ENCODE measurements around the gene PTPN11. TPM values are rescaled to one million over a fixed set of nuclear protein-coding genes. Genes with fewer than 3 reads are reported as not detected.

PTPN11 gene
- polyA plus RNA-seq, 1 of the 3 experiments (the other 2 are of a cell fraction): 48.3 TPM

DNA sequence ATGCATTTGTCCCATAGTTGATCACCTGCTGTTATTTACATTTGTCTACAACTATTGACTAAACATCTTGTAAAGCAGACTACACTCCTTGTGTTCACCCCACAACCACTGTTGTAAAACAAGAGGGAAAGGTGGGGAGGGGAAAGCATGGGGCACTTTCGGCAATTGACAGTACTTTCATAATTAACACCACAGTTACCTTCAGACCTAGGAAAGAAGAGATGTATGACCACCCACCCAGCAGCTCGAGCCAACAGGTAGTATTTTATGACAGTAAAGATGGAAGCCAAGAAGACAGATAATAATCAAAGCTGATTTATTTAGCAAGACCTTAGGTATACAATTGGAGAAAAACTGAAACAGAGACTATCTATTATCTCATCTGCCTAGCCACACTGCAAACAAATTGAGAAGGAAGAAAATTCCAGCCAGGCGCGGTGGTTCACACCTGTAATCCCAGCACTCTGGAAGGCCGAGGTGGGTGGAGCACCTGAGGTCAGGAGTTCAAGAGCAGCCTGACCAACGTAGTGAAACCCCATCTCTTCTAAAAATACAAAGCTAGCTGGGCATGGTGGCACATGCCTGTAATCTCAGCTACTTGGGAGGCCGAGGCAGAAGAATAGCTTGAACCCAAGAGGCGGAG lies 47.8 kb upstream of the PTPN11 start:
- 0 out of 2 replicates have a peak overlapping the region, but pooled peaks have one; percentile 6 for H3K4me2 ChIP-seq
- peaks cover 6% of the 10 kb centered on the region for H3F3A ChIP-seq (replicated peaks; ENCODE audit: insufficient read depth)
- ChIA-PET CTCF (interaction anchor here (1.2 kb wide), 1 partner anchor 19 kb away, joined by 3 read pairs; no protein-coding TSS in a partner anchor), POLR2A (no interaction called here)
- H2AFZ ChIP-seq (ENCODE audit: low read depth): no peak overlapping the region
- no peak for DNase-seq
- no peaks in the 10 kb centered on the region for H3K9me2 ChIP-seq
- H3K9me3 ChIP-seq: no peaks in the 10 kb centered on the region
- peaks cover 93% of the 10 kb centered on the region for H3K79me2 ChIP-seq (ENCODE audit: insufficient read depth)
- H3K9ac ChIP-seq: no peak overlapping the region
- H3K4me1 ChIP-seq (ENCODE audit: control insufficient read depth in 1 of 2, insufficient read depth in 2 of 2, low read depth in 1 of 2, low read length in 1 of 2): no peaks in the 10 kb centered on the region
- TF ChIP-seq GABPA (IDR thresholded peaks at IDR 0.05; ENCODE audit: low read depth): no peak
- no peak for TF ChIP-seq RAD21 (IDR thresholded peaks at IDR 0.05; ENCODE audit: low read length)
- no peak for TF ChIP-seq GATA2 (CRISPR knock-in tag; IDR thresholded peaks at IDR 0.05)
- no peak for TF ChIP-seq JUND (IDR thresholded peaks at IDR 0.05)
- H3K27ac ChIP-seq (ENCODE audit: low read depth in 2 of 2, low read length in 1 of 2): no peak overlapping the region
- no peaks in the 10 kb centered on the region for H3K36me3 ChIP-seq (replicated peaks in 1 of 2; ENCODE audit: control insufficient read depth in 1 of 2, insufficient read depth in 2 of 2, low read length in 1 of 2)
- no peaks in the 10 kb centered on the region for H3K27me3 ChIP-seq (ENCODE audit: insufficient read depth)
- peaks cover 40% of the 10 kb centered on the region for H4K20me1 ChIP-seq (ENCODE audit: insufficient read depth)
- H3K4me3 ChIP-seq (ENCODE audit: low read depth in 2 of 2, low read length in 1 of 2): no peak overlapping the region
- WGBS (ENCODE audit: low lambda C conversion rate): 94% methylated on average over 8 of the region's 8 CpGs

DNA sequence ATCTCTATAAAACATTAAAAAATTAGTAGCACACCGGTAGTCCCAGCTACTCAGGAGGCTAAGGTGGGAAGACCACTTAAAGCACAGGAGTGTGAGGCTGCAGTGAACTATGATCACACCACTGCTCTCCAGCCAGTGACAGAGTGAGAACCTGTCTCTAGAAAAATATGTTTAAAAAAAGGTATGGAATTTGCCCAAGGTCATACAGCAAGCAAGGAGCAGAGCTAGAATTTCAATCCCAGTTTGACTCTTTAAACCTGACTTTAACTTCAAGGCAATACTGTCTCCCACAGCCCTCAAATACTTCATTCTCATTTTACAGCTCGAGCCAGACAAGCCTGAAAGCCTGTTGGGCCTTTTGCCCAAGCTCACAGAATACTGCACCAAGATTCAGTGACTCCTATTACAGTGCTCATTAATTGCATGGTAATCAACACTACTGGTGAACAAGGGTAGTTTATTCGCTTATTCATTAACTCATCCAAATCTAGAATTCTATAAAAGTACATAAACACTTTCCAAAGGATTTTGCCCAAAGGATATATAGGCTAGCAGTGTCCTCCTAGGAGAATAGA lies 44.5 kb upstream of the PTPN11 start:
- H4K20me1 ChIP-seq (ENCODE audit: insufficient read depth): peaks cover 34% of the 10 kb centered on the region
- no peak for DNase-seq
- no peak overlapping the region for H3K9ac ChIP-seq
- no peak for TF ChIP-seq RFX5 (IDR thresholded peaks at IDR 0.05; ENCODE audit: low read length)
- no peak for TF ChIP-seq NRF1 (IDR thresholded peaks at IDR 0.05; ENCODE audit: low read depth, low read length)
- TF ChIP-seq, protein P1, sequence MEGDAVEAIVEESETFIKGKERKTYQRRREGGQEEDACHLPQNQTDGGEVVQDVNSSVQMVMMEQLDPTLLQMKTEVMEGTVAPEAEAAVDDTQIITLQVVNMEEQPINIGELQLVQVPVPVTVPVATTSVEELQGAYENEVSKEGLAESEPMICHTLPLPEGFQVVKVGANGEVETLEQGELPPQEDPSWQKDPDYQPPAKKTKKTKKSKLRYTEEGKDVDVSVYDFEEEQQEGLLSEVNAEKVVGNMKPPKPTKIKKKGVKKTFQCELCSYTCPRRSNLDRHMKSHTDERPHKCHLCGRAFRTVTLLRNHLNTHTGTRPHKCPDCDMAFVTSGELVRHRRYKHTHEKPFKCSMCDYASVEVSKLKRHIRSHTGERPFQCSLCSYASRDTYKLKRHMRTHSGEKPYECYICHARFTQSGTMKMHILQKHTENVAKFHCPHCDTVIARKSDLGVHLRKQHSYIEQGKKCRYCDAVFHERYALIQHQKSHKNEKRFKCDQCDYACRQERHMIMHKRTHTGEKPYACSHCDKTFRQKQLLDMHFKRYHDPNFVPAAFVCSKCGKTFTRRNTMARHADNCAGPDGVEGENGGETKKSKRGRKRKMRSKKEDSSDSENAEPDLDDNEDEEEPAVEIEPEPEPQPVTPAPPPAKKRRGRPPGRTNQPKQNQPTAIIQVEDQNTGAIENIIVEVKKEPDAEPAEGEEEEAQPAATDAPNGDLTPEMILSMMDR (IDR thresholded peaks at IDR 0.05): no peak
- TF ChIP-seq, protein P2, sequence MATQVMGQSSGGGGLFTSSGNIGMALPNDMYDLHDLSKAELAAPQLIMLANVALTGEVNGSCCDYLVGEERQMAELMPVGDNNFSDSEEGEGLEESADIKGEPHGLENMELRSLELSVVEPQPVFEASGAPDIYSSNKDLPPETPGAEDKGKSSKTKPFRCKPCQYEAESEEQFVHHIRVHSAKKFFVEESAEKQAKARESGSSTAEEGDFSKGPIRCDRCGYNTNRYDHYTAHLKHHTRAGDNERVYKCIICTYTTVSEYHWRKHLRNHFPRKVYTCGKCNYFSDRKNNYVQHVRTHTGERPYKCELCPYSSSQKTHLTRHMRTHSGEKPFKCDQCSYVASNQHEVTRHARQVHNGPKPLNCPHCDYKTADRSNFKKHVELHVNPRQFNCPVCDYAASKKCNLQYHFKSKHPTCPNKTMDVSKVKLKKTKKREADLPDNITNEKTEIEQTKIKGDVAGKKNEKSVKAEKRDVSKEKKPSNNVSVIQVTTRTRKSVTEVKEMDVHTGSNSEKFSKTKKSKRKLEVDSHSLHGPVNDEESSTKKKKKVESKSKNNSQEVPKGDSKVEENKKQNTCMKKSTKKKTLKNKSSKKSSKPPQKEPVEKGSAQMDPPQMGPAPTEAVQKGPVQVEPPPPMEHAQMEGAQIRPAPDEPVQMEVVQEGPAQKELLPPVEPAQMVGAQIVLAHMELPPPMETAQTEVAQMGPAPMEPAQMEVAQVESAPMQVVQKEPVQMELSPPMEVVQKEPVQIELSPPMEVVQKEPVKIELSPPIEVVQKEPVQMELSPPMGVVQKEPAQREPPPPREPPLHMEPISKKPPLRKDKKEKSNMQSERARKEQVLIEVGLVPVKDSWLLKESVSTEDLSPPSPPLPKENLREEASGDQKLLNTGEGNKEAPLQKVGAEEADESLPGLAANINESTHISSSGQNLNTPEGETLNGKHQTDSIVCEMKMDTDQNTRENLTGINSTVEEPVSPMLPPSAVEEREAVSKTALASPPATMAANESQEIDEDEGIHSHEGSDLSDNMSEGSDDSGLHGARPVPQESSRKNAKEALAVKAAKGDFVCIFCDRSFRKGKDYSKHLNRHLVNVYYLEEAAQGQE (IDR thresholded peaks at IDR 0.05; ENCODE audit: low read depth, low read length): no peak
- no peak for TF ChIP-seq MEF2A (IDR thresholded peaks at IDR 0.05; ENCODE audit: borderline replicate concordance, low read depth)
- TF ChIP-seq, protein P3, sequence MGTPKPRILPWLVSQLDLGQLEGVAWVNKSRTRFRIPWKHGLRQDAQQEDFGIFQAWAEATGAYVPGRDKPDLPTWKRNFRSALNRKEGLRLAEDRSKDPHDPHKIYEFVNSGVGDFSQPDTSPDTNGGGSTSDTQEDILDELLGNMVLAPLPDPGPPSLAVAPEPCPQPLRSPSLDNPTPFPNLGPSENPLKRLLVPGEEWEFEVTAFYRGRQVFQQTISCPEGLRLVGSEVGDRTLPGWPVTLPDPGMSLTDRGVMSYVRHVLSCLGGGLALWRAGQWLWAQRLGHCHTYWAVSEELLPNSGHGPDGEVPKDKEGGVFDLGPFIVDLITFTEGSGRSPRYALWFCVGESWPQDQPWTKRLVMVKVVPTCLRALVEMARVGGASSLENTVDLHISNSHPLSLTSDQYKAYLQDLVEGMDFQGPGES (IDR thresholded peaks at IDR 0.05; ENCODE audit: low read depth, low read length): no peak
- TF ChIP-seq, protein P4, sequence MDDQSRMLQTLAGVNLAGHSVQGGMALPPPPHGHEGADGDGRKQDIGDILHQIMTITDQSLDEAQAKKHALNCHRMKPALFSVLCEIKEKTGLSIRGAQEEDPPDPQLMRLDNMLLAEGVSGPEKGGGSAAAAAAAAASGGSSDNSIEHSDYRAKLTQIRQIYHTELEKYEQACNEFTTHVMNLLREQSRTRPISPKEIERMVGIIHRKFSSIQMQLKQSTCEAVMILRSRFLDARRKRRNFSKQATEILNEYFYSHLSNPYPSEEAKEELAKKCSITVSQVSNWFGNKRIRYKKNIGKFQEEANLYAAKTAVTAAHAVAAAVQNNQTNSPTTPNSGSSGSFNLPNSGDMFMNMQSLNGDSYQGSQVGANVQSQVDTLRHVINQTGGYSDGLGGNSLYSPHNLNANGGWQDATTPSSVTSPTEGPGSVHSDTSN (IDR thresholded peaks at IDR 0.05): no peak
- no peak for TF ChIP-seq TEAD4 (IDR thresholded peaks at IDR 0.05; ENCODE audit: borderline replicate concordance, insufficient read depth)
- no peak for TF ChIP-seq ELF1 (IDR thresholded peaks at IDR 0.05)
- no peak for TF ChIP-seq TAF1 (IDR thresholded peaks at IDR 0.05; ENCODE audit: borderline replicate concordance, low read depth, low read length)
- TF ChIP-seq GATA2 (CRISPR knock-in tag; IDR thresholded peaks at IDR 0.05): no peak
- no peak for TF ChIP-seq JUND (IDR thresholded peaks at IDR 0.05)
- no peak for TF ChIP-seq POLR2AphosphoS5 (IDR thresholded peaks at IDR 0.05; ENCODE audit: low read depth, low read length)
- TF ChIP-seq, protein P5, sequence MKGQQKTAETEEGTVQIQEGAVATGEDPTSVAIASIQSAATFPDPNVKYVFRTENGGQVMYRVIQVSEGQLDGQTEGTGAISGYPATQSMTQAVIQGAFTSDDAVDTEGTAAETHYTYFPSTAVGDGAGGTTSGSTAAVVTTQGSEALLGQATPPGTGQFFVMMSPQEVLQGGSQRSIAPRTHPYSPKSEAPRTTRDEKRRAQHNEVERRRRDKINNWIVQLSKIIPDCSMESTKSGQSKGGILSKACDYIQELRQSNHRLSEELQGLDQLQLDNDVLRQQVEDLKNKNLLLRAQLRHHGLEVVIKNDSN (IDR thresholded peaks at IDR 0.05; ENCODE audit: borderline replicate concordance, low read depth): no peak
- TF ChIP-seq YY1 (IDR thresholded peaks at IDR 0.05; ENCODE audit: low read depth): no peak
- CTCF ChIA-PET: interaction anchor here (1.1 to 1.6 kb wide), 3 partner anchors 13 to 15 kb away, joined by 3 to 10 read pairs (median 3); no protein-coding TSS in a partner anchor
- no peaks in the 10 kb centered on the region for H3K9me2 ChIP-seq
- no peak overlapping the region for H2AFZ ChIP-seq (ENCODE audit: low read depth)
- no peaks in the 10 kb centered on the region for H3K9me3 ChIP-seq
- POLR2A ChIA-PET: no interaction called here
- H3K4me1 ChIP-seq (ENCODE audit: control insufficient read depth in 1 of 2, insufficient read depth in 2 of 2, low read depth in 1 of 2, low read length in 1 of 2): no peaks in the 10 kb centered on the region
- no peaks in the 10 kb centered on the region for H3K27me3 ChIP-seq (ENCODE audit: insufficient read depth)
- peaks cover 6% of the 10 kb centered on the region for H3F3A ChIP-seq (replicated peaks; ENCODE audit: insufficient read depth)
- H3K4me2 ChIP-seq: no peak overlapping the region
- peaks cover 95% of the 10 kb centered on the region for H3K79me2 ChIP-seq (ENCODE audit: insufficient read depth)
- H3K4me3 ChIP-seq (ENCODE audit: low read depth in 2 of 2, low read length in 1 of 2): no peak overlapping the region
- 90% methylated on average over 3 of the region's 3 CpGs for WGBS (ENCODE audit: low lambda C conversion rate)
- no peaks in the 10 kb centered on the region for H3K36me3 ChIP-seq (replicated peaks in 1 of 2; ENCODE audit: control insufficient read depth in 1 of 2, insufficient read depth in 2 of 2, low read length in 1 of 2)
- H3K27ac ChIP-seq (ENCODE audit: low read depth in 2 of 2, low read length in 1 of 2): no peak overlapping the region

Data from SK-N-SH (cell line).